ENCODE data around the gene TFPI. TPM values are rescaled to one million over a fixed set of nuclear protein-coding genes. Genes with fewer than 3 reads are reported as not detected.
A peak's percentile ranks its signal among the peaks of the same experiment; 100 is the strongest.

Gene TFPI
- total and polyA plus RNA-seq, 2 donors (not counting 1 experiment from before 2014, with no cell fraction given): 117 to 274 TPM

GRCh38 chr2:187581125-187581896 is 27.1 kb upstream of the TFPI start:
- H3K27me3 ChIP-seq (ENCODE audit: control insufficient read depth, insufficient read depth, low read length): no peaks in the 10 kb centered on the region
- peak overlapping the region; percentile 61 for H2AFZ ChIP-seq (ENCODE audit: low read length)
- H3K4me3 ChIP-seq (replicated peaks in 1 of 4; ENCODE audit: control extremely low read depth in 1 of 4, insufficient read depth in 1 of 4, low read depth in 3 of 4, low read length in 4 of 4): peak overlapping the region in 3 of 4 experiments; percentile 31 to 63 (median 33)
- H3K4me2 ChIP-seq (ENCODE audit: extremely low read depth, insufficient read depth, low read length): peak overlapping the region; percentile 77
- no peaks in the 10 kb centered on the region for H4K20me1 ChIP-seq (ENCODE audit: control insufficient read depth, extremely low read depth, insufficient read depth, low read length)
- TF ChIP-seq CTCF (conservative IDR thresholded peaks at IDR 0.05 in 1 of 2, IDR thresholded peaks at IDR 0.05 in 1 of 2; ENCODE audit: low read depth in 1 of 2, low read length in 2 of 2) (peak; percentile 66 to 68), EZH2 (IDR thresholded peaks at IDR 0.05; ENCODE audit: low read length, missing control alignments) (no peak)
- no peaks in the 10 kb centered on the region for H3K4me1 ChIP-seq (ENCODE audit: control insufficient read depth, extremely low read depth, insufficient read depth, low read length)
- H3K27ac ChIP-seq (ENCODE audit: insufficient read depth, low read length): peak overlapping the region; percentile 52
- no peaks in the 10 kb centered on the region for H3K36me3 ChIP-seq (ENCODE audit: control insufficient read depth, insufficient read depth, low read length)
- H3K9me3 ChIP-seq (ENCODE audit: control insufficient read depth, insufficient read depth, low read depth, low read length): no peaks in the 10 kb centered on the region
- no peak overlapping the region for H3K9ac ChIP-seq (ENCODE audit: insufficient read depth, low read length)
- peak; percentile 35 to 69 for DNase-seq (ENCODE audit: low read depth in 2 of 2)
- H3K79me2 ChIP-seq (ENCODE audit: control insufficient read depth, insufficient read depth, low read length): no peaks in the 10 kb centered on the region

GRCh38 chr2:187580462-187581124 is 26.4 kb upstream of the TFPI start:
- Histone ChIP-seq H3K4me1 (ENCODE audit: control insufficient read depth, extremely low read depth, insufficient read depth, low read length) (peaks cover 5% of the 10 kb centered on the region), H3K27ac (ENCODE audit: insufficient read depth, low read length) (peak overlapping the region; percentile 52), H3K36me3 (ENCODE audit: control insufficient read depth, insufficient read depth, low read length) (no peaks in the 10 kb centered on the region), H3K79me2 (ENCODE audit: control insufficient read depth, insufficient read depth, low read length) (no peaks in the 10 kb centered on the region), H2AFZ (ENCODE audit: low read length) (peak overlapping the region; percentile 86), H3K4me3 (replicated peaks in 1 of 4; ENCODE audit: control extremely low read depth in 1 of 4, insufficient read depth in 1 of 4, low read depth in 3 of 4, low read length in 4 of 4) (peak overlapping the region in 3 of 4 experiments; percentile 31 to 63 (median 33)), H3K4me2 (ENCODE audit: extremely low read depth, insufficient read depth, low read length) (peak overlapping the region; percentile 77), H3K9me3 (ENCODE audit: control insufficient read depth, insufficient read depth, low read depth, low read length) (no peaks in the 10 kb centered on the region), H3K9ac (ENCODE audit: insufficient read depth, low read length) (peak overlapping the region; percentile 27), H3K27me3 (ENCODE audit: control insufficient read depth, insufficient read depth, low read length) (no peaks in the 10 kb centered on the region), H4K20me1 (ENCODE audit: control insufficient read depth, extremely low read depth, insufficient read depth, low read length) (no peaks in the 10 kb centered on the region)
- DNase-seq (ENCODE audit: low read depth in 2 of 2): peak; percentile 75 to 91
- peak in 1 of 2 donors; percentile 30 for TF ChIP-seq CTCF (conservative IDR thresholded peaks at IDR 0.05 in 1 of 2, IDR thresholded peaks at IDR 0.05 in 1 of 2; ENCODE audit: low read depth in 1 of 2, low read length in 2 of 2)
- TF ChIP-seq EZH2 (IDR thresholded peaks at IDR 0.05; ENCODE audit: low read length, missing control alignments): no peak

GRCh38 chr2:187577310-187577709 is 23.1 kb upstream of the TFPI start:
- no peaks in the 10 kb centered on the region for H3K27me3 ChIP-seq (ENCODE audit: control insufficient read depth, insufficient read depth, low read length)
- H3K36me3 ChIP-seq (ENCODE audit: control insufficient read depth, insufficient read depth, low read length): no peaks in the 10 kb centered on the region
- H4K20me1 ChIP-seq (ENCODE audit: control insufficient read depth, extremely low read depth, insufficient read depth, low read length): no peaks in the 10 kb centered on the region
- H3K4me1 ChIP-seq (ENCODE audit: control insufficient read depth, extremely low read depth, insufficient read depth, low read length): peaks cover 10% of the 10 kb centered on the region
- H3K79me2 ChIP-seq (ENCODE audit: control insufficient read depth, insufficient read depth, low read length): no peaks in the 10 kb centered on the region
- H2AFZ ChIP-seq (ENCODE audit: low read length): no peak overlapping the region
- no peak for DNase-seq (ENCODE audit: low read depth in 2 of 2)
- H3K27ac ChIP-seq (ENCODE audit: insufficient read depth, low read length): no peak overlapping the region
- no peaks in the 10 kb centered on the region for H3K9me3 ChIP-seq (ENCODE audit: control insufficient read depth, insufficient read depth, low read depth, low read length)
- H3K9ac ChIP-seq (ENCODE audit: insufficient read depth, low read length): no peak overlapping the region
- no peak overlapping the region for H3K4me3 ChIP-seq (replicated peaks in 1 of 4; ENCODE audit: control extremely low read depth in 1 of 4, insufficient read depth in 1 of 4, low read depth in 3 of 4, low read length in 4 of 4)
- H3K4me2 ChIP-seq (ENCODE audit: extremely low read depth, insufficient read depth, low read length): no peak overlapping the region
- TF ChIP-seq CTCF (conservative IDR thresholded peaks at IDR 0.05 in 1 of 2, IDR thresholded peaks at IDR 0.05 in 1 of 2; ENCODE audit: low read depth in 1 of 2, low read length in 2 of 2) (peak in 1 of 2 donors; percentile 16), EZH2 (IDR thresholded peaks at IDR 0.05; ENCODE audit: low read length, missing control alignments) (no peak)

All from fibroblast of lung (primary cell).